ENCODE measurements around the gene PNLIPRP2.

The PNLIPRP2 gene

DNA sequence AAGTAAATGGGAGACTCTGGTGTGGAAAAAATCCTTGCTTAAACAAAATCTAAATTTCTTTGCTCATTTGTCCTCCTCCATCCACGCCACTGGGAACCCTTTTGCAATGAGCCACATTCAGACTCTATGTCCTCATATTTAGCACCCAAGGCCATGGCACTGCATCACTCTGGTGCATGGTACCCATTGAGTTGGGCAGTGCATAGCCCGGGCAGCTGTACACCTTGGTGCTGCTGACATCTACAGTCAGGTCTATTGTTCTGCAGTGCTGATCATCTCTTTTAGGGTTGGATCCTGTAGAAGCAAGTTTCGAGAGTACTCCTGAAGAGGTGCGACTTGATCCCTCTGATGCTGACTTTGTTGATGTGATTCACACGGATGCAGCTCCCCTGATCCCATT, 23.2 kb upstream of the PNLIPRP2 start:
- no CpG with 5 or more reads among the region's 5 CpGs for WGBS (ENCODE audit: insufficient coverage, insufficient read length)

GRCh38 chr10:116598329-116598728, 22.4 kb upstream of the PNLIPRP2 start:
- peaks cover 2% of the 10 kb centered on the region; the same call in 1 of the 2 replicates for H3K4me1 ChIP-seq (ENCODE audit: control insufficient read depth, insufficient read depth, low read length)
- no peak overlapping the region for H3K4me3 ChIP-seq (ENCODE audit: low read length)
- no peaks in the 10 kb centered on the region for H3K36me3 ChIP-seq (ENCODE audit: control insufficient read depth, insufficient read depth, low read length)
- no peaks in the 10 kb centered on the region for H3K27me3 ChIP-seq (ENCODE audit: control insufficient read depth, insufficient read depth, low read length)
- DNase-seq (ENCODE audit: low read depth, low spot score): no peak
- no peaks in the 10 kb centered on the region for H3K9me3 ChIP-seq (ENCODE audit: control insufficient read depth, insufficient read depth, low read length)
- no peak overlapping the region for H3K27ac ChIP-seq (ENCODE audit: low read length)

More for the DNA sequence above, 23.2 kb upstream of the PNLIPRP2 start:
- DNase-seq (ENCODE audit: low read depth, low spot score): no peak
- Histone ChIP-seq H3K36me3 (ENCODE audit: control insufficient read depth, insufficient read depth, low read length) (no peaks in the 10 kb centered on the region), H3K4me3 (ENCODE audit: low read length) (no peak overlapping the region), H3K4me1 (ENCODE audit: control insufficient read depth, insufficient read depth, low read length) (peaks cover 2% of the 10 kb centered on the region; the same call in 1 of the 2 replicates), H3K27ac (ENCODE audit: low read length) (no peak overlapping the region), H3K27me3 (ENCODE audit: control insufficient read depth, insufficient read depth, low read length) (no peaks in the 10 kb centered on the region), H3K9me3 (ENCODE audit: control insufficient read depth, insufficient read depth, low read length) (no peaks in the 10 kb centered on the region)

DNA sequence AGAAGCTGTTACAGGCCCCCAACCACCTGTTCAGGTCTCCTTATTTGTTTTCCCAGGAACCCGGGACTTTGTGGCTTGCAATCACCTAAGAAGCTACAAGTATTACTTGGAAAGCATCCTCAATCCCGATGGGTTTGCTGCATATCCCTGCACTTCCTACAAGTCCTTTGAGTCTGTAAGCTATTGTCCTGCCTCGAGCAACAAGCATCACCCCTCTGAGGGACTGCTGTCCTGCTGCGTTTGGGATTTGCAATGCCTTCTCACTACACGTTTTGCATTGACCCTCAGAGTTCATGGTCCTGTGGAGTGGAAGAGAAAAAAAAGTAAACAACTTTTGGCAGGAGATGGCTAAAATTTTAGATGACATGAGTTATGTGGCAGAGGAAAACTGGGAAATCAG, 20.8 kb upstream of the PNLIPRP2 start:
- no peak for DNase-seq (ENCODE audit: low read depth, low spot score)
- H3K27ac ChIP-seq (ENCODE audit: low read length): no peak overlapping the region
- H3K4me1 ChIP-seq (ENCODE audit: control insufficient read depth, insufficient read depth, low read length): peaks cover 2% of the 10 kb centered on the region; the same call in 1 of the 2 replicates
- no peaks in the 10 kb centered on the region for H3K36me3 ChIP-seq (ENCODE audit: control insufficient read depth, insufficient read depth, low read length)
- H3K4me3 ChIP-seq (ENCODE audit: low read length): no peak overlapping the region
- H3K27me3 ChIP-seq (ENCODE audit: control insufficient read depth, insufficient read depth, low read length): no peaks in the 10 kb centered on the region
- no peaks in the 10 kb centered on the region for H3K9me3 ChIP-seq (ENCODE audit: control insufficient read depth, insufficient read depth, low read length)
- no CpG with 5 or more reads among the region's 5 CpGs for WGBS (ENCODE audit: insufficient coverage, insufficient read length)

DNA sequence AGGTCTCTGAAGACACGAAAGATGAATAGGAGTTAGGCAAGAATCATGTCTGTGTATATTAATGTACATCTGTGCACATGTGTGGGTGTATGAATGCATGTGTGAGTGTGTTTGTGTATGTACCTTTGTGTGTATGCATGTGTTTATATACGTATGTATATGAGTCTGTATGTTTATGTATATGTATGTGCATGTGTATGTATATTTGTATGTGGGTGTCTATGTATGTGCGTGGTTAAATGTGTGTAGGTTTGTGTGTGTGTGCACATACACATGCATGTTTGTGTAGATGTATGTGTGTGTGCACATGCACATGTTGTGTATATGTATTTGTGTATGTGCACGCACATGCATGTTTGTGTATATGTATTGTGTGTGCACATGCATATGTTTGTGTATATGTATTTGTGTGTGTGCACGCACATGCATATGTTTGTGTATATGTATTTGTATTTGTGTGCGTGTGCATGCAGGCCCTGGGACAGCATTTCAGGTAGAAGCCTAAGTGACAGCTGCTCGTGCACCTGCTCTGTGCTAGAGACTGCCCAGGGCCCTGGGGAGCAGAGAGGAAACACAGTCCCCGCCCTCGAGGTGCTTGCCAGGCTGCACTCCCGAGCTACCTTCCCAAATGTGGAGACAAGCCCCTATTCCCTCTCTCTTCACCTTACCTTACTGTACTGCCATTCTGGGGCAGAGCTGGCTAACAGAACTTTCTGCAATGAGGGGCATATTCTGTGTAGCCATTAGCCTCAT, 17.9 kb upstream of the PNLIPRP2 start:
- no CpG with 5 or more reads among the region's 10 CpGs for WGBS (ENCODE audit: insufficient coverage, insufficient read length)
- no peaks in the 10 kb centered on the region for H3K4me1 ChIP-seq (ENCODE audit: control insufficient read depth, insufficient read depth, low read length)

GRCh38 chr10:116606061-116606483, 14.7 kb upstream of the PNLIPRP2 start:
- Histone ChIP-seq H3K4me3 (ENCODE audit: low read length) (no peak overlapping the region), H3K27me3 (ENCODE audit: control insufficient read depth, insufficient read depth, low read length) (no peaks in the 10 kb centered on the region), H3K9me3 (ENCODE audit: control insufficient read depth, insufficient read depth, low read length) (no peaks in the 10 kb centered on the region), H3K36me3 (ENCODE audit: control insufficient read depth, insufficient read depth, low read length) (no peaks in the 10 kb centered on the region), H3K4me1 (ENCODE audit: control insufficient read depth, insufficient read depth, low read length) (no peaks in the 10 kb centered on the region; the same call in 1 of the 2 replicates), H3K27ac (ENCODE audit: low read length) (no peak overlapping the region)
- no peak for DNase-seq (ENCODE audit: low read depth, low spot score)
- no CpG with 5 or more reads among the region's 8 CpGs for WGBS (ENCODE audit: insufficient coverage, insufficient read length)

More for the DNA sequence above, 17.9 kb upstream of the PNLIPRP2 start:
- Histone ChIP-seq H3K27ac (ENCODE audit: low read length) (no peak overlapping the region), H3K27me3 (ENCODE audit: control insufficient read depth, insufficient read depth, low read length) (no peaks in the 10 kb centered on the region), H3K4me3 (ENCODE audit: low read length) (no peak overlapping the region), H3K9me3 (ENCODE audit: control insufficient read depth, insufficient read depth, low read length) (no peaks in the 10 kb centered on the region), H3K36me3 (ENCODE audit: control insufficient read depth, insufficient read depth, low read length) (no peaks in the 10 kb centered on the region)
- DNase-seq (ENCODE audit: low read depth, low spot score): no peak

GRCh38 chr10:116607336-116607735, 13.4 kb upstream of the PNLIPRP2 start:
- DNase-seq (ENCODE audit: low read depth, low spot score): no peak
- H3K27me3 ChIP-seq (ENCODE audit: control insufficient read depth, insufficient read depth, low read length): no peaks in the 10 kb centered on the region

GRCh38 chr10:116608686-116609594, 11.8 kb upstream of the PNLIPRP2 start:
- DNase-seq (ENCODE audit: low read depth, low spot score): no peak
- no peaks in the 10 kb centered on the region for H3K9me3 ChIP-seq (ENCODE audit: control insufficient read depth, insufficient read depth, low read length)
- H3K27ac ChIP-seq (ENCODE audit: low read length): no peak overlapping the region
- WGBS (ENCODE audit: insufficient coverage, insufficient read length): no CpG with 5 or more reads among the region's 41 CpGs
- no peaks in the 10 kb centered on the region for H3K36me3 ChIP-seq (ENCODE audit: control insufficient read depth, insufficient read depth, low read length)
- H3K27me3 ChIP-seq (ENCODE audit: control insufficient read depth, insufficient read depth, low read length): no peaks in the 10 kb centered on the region
- no peaks in the 10 kb centered on the region; the same call in 1 of the 2 replicates for H3K4me1 ChIP-seq (ENCODE audit: control insufficient read depth, insufficient read depth, low read length)
- H3K4me3 ChIP-seq (ENCODE audit: low read length): peak overlapping the region; percentile 62; the same call in 1 of the 2 replicates

More at GRCh38 chr10:116607336-116607735, 13.4 kb upstream of the PNLIPRP2 start:
- H3K36me3 ChIP-seq (ENCODE audit: control insufficient read depth, insufficient read depth, low read length): no peaks in the 10 kb centered on the region
- H3K9me3 ChIP-seq (ENCODE audit: control insufficient read depth, insufficient read depth, low read length): no peaks in the 10 kb centered on the region
- WGBS (ENCODE audit: insufficient coverage, insufficient read length): no CpG with 5 or more reads among the region's 6 CpGs
- no peaks in the 10 kb centered on the region; the same call in 1 of the 2 replicates for H3K4me1 ChIP-seq (ENCODE audit: control insufficient read depth, insufficient read depth, low read length)
- no peak overlapping the region for H3K27ac ChIP-seq (ENCODE audit: low read length)
- H3K4me3 ChIP-seq (ENCODE audit: low read length): no peak overlapping the region

DNA sequence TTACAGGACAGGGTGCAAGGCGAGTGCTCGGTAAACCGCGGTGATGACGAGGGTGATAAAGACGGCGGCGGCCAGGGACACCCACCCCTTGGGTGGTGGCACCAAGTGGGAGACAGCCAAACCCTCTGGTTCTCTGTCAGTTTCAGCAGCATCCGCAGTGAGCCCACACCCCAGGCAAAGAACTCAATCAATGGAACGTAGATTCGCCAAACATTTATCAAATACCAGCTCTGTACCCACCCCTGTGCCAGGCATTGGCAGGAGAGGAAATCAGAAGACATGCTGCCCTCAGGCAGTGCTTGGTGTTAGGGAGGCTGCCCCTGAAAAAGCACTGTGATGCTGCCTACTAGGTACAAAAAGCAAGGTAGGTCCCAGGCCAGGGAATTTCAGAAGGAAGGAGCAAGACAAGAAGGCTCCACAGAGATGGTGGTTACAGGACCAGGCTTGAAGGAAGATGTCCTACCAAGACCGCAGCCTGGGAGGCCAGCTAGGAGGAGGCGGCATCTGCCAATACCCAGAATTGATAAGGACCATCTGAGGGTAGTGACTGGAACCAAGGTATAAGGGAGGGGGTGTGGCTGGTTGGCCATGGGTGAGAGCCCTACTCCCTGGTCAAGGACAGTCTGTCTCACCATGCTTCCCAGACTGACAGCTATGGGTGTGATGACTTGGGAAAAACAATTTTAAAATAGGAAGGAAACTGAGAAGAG, 10.2 kb upstream of the PNLIPRP2 start:
- Histone ChIP-seq H3K27ac (ENCODE audit: low read length) (no peak overlapping the region), H3K27me3 (ENCODE audit: control insufficient read depth, insufficient read depth, low read length) (no peaks in the 10 kb centered on the region), H3K9me3 (ENCODE audit: control insufficient read depth, insufficient read depth, low read length) (no peaks in the 10 kb centered on the region), H3K4me1 (ENCODE audit: control insufficient read depth, insufficient read depth, low read length) (peaks cover 2% of the 10 kb centered on the region), H3K4me3 (ENCODE audit: low read length) (no peak overlapping the region), H3K36me3 (ENCODE audit: control insufficient read depth, insufficient read depth, low read length) (no peaks in the 10 kb centered on the region; the same call in 1 of the 2 replicates)
- DNase-seq (ENCODE audit: low read depth, low spot score): no peak
- WGBS (ENCODE audit: insufficient coverage, insufficient read length): no CpG with 5 or more reads among the region's 13 CpGs

GRCh38 chr10:116611153-116611545, 9.6 kb upstream of the PNLIPRP2 start:
- Histone ChIP-seq H3K36me3 (ENCODE audit: control insufficient read depth, insufficient read depth, low read length) (no peaks in the 10 kb centered on the region; the same call in 1 of the 2 replicates), H3K4me3 (ENCODE audit: low read length) (no peak overlapping the region), H3K9me3 (ENCODE audit: control insufficient read depth, insufficient read depth, low read length) (no peaks in the 10 kb centered on the region), H3K4me1 (ENCODE audit: control insufficient read depth, insufficient read depth, low read length) (peaks cover 2% of the 10 kb centered on the region), H3K27me3 (ENCODE audit: control insufficient read depth, insufficient read depth, low read length) (no peaks in the 10 kb centered on the region), H3K27ac (ENCODE audit: low read length) (no peak overlapping the region)
- no CpG with 5 or more reads among the region's 3 CpGs for WGBS (ENCODE audit: insufficient coverage, insufficient read length)
- DNase-seq (ENCODE audit: low read depth, low spot score): no peak

Measured in iPS DF 6.9 (cell line).